Measurements from ENCODE around the gene FGF11.

Gene FGF11

DNA sequence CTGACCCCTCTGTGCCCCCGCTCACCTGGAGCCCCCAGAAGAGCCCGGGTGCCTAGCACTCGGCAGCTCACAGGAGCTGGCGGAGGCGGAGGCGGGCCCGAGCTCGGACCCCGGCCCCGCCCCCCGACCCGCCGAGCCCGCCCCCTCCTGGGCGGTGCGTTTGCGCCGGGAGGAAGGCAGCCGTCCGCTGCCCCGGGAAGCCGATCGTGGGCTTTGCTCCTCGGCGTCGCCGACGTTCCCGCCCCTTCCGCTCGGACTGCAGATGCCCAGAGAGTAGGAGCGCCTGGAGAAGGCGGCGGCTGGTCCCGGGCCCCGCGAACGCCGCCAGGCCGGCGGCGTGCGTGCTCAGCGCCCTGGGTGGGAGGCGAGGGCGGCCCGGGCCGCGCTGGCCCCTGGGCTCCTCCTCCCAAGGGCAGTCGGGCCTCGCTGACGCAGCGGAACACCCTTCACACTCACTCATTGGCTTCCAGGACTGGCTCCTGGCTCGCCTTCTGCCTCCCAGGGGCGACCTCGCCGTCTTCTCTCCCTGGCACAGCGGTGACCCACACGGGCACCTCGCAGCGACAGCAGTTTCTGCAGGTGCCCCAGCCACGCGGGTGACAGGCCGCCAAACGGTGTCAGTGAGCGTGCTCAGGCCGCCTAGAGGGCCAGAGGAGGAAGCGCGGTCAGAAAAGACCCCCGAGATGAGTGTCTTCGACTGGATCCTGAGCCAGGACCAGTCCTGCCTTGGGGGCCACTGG lies 44.7 kb upstream of the FGF11 start, which contains the start of gene PLSCR3:
Gene PLSCR3 (minus strand): TSS at position 74 of the 740 bp plus-strand sequence. CDS start 415 bp downstream, outside the sequence.
- ChIA-PET CTCF (interaction anchor here (1.3 to 1.9 kb wide), 4 partner anchors 8 to 39 kb away, joined by 3 to 5 read pairs (median 4); partner anchors contain the start of genes TMEM256 and TMEM95), POLR2A (interaction anchor here (1.0 kb wide), 1 partner anchor 9 kb away, joined by 10 read pairs; the partner anchor contains the start of gene TMEM256)
- peak; percentile 96 for DNase-seq (ENCODE audit: extremely low spot score)
- TF ChIP-seq, protein P1, sequence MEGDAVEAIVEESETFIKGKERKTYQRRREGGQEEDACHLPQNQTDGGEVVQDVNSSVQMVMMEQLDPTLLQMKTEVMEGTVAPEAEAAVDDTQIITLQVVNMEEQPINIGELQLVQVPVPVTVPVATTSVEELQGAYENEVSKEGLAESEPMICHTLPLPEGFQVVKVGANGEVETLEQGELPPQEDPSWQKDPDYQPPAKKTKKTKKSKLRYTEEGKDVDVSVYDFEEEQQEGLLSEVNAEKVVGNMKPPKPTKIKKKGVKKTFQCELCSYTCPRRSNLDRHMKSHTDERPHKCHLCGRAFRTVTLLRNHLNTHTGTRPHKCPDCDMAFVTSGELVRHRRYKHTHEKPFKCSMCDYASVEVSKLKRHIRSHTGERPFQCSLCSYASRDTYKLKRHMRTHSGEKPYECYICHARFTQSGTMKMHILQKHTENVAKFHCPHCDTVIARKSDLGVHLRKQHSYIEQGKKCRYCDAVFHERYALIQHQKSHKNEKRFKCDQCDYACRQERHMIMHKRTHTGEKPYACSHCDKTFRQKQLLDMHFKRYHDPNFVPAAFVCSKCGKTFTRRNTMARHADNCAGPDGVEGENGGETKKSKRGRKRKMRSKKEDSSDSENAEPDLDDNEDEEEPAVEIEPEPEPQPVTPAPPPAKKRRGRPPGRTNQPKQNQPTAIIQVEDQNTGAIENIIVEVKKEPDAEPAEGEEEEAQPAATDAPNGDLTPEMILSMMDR (IDR thresholded peaks at IDR 0.05; ENCODE audit: control extremely low read depth, extremely low read depth, low read depth, missing control alignments) = no peak

DNA sequence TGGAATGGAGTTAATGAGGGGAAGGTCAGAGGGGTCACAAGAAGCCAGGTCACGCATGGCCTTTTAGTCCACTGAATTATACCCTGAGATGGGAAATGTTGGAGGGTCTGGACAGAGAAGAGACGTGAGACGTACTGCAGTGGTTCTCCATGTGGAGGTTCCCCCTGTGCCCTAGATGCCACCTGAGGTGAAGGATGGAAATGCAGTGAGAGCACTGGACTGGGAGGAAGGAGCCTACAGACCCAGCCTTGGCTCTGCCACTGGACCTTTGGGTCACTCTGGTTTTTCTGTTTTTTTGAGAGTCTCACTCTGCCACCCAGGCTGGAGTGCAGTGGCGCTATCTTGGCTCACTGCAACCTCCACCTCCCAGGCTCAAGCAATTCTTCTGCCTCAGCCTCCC lies 43.2 kb upstream of the FGF11 start:
- DNase-seq (ENCODE audit: extremely low spot score) = no peak
- POLR2A ChIA-PET = interaction anchor here (0.6 kb wide), 1 partner anchor 135 kb away, joined by 3 read pairs; no protein-coding TSS in a partner anchor
- CTCF ChIA-PET = interaction anchor here (1.0 to 1.9 kb wide), 2 partner anchors 10 to 183 kb away, joined by 3 to 4 read pairs; partner anchors contain the start of gene CD68
- TF ChIP-seq, protein P1 (IDR thresholded peaks at IDR 0.05; ENCODE audit: control extremely low read depth, extremely low read depth, low read depth, missing control alignments) = no peak

- CTCF ChIA-PET = interaction anchor here (1.2 to 3.2 kb wide), 4 partner anchors 8 to 190 kb away, joined by 3 to 12 read pairs (median 4); no protein-coding TSS in a partner anchor
- no peak for DNase-seq (ENCODE audit: extremely low spot score)
- TF ChIP-seq, protein P1 (IDR thresholded peaks at IDR 0.05; ENCODE audit: control extremely low read depth, extremely low read depth, low read depth, missing control alignments) = no peak
- POLR2A ChIA-PET = interaction anchor here (0.6 kb wide), 2 partner anchors 23 to 149 kb away, joined by 3 read pairs; no protein-coding TSS in a partner anchor
Observed at GRCh38 chr17:7398612-7399011, 40.7 kb upstream of the FGF11 start.

- ChIA-PET CTCF (interaction anchor here (0.8 to 2.1 kb wide), 10 partner anchors 9 to 186 kb away, joined by 3 to 10 read pairs (median 3); partner anchors contain the start of genes PLSCR3, SOX15, TMEM102 and TMEM95), POLR2A (interaction anchor here (0.6 to 2.3 kb wide), 9 partner anchors 9 to 483 kb away, joined by 3 to 10 read pairs (median 6); partner anchors contain the start of genes MPDU1, PLSCR3 and POLR2A)
- no peak for DNase-seq (ENCODE audit: extremely low spot score)
- TF ChIP-seq, protein P1 (IDR thresholded peaks at IDR 0.05; ENCODE audit: control extremely low read depth, extremely low read depth, low read depth, missing control alignments) = no peak
Observed at GRCh38 chr17:7403043-7403726, 36.1 kb upstream of the FGF11 start.

GRCh38 chr17:7403727-7403976 lies 35.7 kb upstream of the FGF11 start:
- ChIA-PET POLR2A (interaction anchor here (0.6 to 2.3 kb wide), 15 partner anchors 9 to 482 kb away, joined by 3 to 10 read pairs (median 4); partner anchors contain the start of genes CD68, GPS2, MPDU1 and PLSCR3), CTCF (interaction anchor here (0.8 to 2.1 kb wide), 7 partner anchors 9 to 186 kb away, joined by 3 to 10 read pairs (median 4); partner anchors contain the start of genes PLSCR3, SOX15 and TMEM95)
- DNase-seq (ENCODE audit: extremely low spot score) = no peak
- TF ChIP-seq, protein P1 (IDR thresholded peaks at IDR 0.05; ENCODE audit: control extremely low read depth, extremely low read depth, low read depth, missing control alignments) = no peak

All from GM10248 (cell line).